ENCODE data around the gene SCRN2. TPM values are rescaled to one million over a fixed set of nuclear protein-coding genes. Genes with fewer than 3 reads are reported as not detected.

The SCRN2 gene
- total RNA-seq, 1 donor from 2014 or later, result 23.2 TPM

GRCh38 chr17:47846716-47847340 lies 5.8 kb upstream of the SCRN2 start:
- no peak for DNase-seq (ENCODE audit: low read depth in 2 of 2)

DNA sequence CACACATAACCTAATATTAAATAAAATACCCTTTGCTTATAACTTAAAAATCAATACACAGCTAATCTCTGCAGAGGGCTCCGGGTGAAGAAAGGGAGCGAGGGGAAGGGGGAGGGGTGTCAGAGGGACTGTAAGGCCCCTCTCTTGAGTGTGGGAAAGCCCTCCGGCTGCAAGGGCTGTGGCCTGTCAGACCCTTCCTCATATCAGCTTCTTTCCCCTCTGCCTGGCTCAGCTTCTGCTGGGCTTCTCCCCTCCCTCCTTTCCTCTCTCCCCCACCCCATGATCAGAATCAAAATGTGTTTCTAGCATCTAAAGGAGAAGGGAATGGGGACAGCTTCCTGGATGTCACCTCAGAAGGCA lies 4.6 kb upstream of the SCRN2 start:
- DNase-seq (ENCODE audit: low read depth in 2 of 2), result no peak

GRCh38 chr17:47844814-47845715 lies 4.0 kb upstream of the SCRN2 start:
- DNase-seq (ENCODE audit: low read depth in 2 of 2), result no peak

DNA sequence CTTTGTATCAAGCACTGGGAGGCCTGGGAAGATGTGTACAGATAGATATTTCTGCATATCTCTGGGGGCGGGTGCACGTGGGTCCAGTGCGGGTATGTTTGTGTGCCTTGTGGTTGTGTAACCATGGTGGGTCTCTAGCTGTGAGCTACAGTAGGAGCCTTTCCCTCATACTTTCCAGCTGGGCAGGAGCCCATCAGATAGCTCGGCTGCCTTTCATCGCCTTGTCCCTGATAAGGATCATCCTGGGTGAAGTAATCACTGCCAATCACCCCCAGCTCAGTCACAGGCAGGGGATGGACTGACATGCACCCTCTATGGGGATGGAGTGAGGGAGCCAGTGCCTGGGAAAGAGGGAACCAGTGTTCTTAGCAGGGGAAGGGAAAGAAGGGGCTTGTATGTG lies 3.2 kb upstream of the SCRN2 start:
- no peak for DNase-seq (ENCODE audit: low read depth in 2 of 2)

DNA sequence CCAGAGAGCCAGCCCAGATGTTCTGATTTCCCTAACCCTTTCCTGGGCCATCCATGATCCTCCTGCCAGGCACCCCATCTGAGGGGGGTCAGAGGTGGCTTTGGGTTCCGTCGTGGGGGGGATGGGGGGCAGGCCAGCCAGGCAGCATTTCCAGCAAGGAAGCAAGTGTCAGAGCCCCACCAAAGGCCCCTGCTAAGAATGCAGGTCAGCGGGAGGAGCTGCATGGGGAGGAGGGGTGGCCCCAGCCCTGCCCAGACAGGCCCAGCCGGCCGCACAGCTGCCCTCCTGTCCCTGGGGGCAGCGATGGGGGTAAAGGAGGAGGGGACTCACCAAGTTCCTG lies 2.3 kb upstream of the SCRN2 start:
- DNase-seq (ENCODE audit: low read depth in 2 of 2), result no peak

DNA sequence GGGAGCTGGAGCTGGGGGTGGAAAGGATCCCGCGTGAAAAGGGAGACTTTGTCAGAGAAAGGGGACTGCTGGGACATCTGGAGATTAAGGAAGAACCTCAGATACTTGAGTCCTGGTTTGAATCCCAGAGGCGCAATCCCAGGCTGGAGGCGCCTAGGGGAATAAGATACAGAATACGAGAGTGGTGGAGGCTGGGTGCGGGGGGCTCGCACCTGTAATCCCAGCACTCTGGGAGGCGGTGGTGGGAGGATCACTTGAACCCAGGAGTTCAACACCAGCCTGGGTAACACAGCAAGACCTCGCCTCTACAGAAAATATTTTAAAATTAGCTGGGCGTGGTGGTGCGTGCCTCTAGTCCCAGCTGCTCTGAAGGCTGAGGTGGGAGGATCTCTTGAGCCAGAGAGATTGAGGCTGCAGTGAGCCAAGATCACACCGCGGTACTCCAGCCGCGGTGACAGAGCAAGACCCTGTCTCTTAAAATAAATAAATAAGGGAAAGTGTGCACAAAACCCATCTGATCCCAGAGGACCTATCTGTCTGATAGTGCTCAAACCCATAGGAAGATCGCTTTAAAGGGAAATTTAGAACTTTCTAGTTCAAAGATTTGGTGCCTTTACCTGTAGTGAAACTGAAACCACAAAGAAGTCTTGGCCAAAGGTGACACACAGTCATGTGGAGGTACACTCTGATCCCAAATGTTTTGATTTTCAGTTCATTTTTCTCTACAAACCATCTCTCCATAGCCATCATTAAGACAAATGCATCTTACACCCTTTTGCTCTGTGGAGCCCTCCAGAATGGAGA lies 617 bp upstream of the SCRN2 start:
- no peak for DNase-seq (ENCODE audit: low read depth in 2 of 2)

- no peak for DNase-seq (ENCODE audit: low read depth in 2 of 2)
Measured at GRCh38 chr17:47840001-47840741, 902 bp downstream of the SCRN2 start.

DNA sequence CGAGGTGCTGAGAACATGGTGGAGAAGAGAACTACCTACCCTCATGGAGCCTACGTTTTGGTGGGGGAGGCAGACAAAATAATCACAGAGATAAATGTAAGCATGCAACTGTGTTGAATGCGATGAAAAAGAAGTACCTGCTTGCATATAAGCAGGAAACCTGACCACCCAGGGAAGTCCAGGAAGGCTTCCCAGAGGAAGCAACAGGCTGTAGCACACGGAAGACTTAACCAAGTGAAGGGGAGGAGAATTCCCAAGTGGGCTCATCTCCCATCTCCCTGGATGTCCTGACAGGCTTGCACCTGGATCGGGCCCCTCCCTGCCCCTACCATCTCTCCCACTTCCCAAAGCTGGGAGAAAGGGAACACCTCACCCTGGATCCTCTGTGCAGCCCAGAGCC lies 2.0 kb downstream of the SCRN2 start:
- DNase-seq (ENCODE audit: low read depth in 2 of 2), result no peak

- DNase-seq (ENCODE audit: low read depth in 2 of 2), result no peak
Measured at GRCh38 chr17:47838636-47839035, 2.4 kb downstream of the SCRN2 start.

DNA sequence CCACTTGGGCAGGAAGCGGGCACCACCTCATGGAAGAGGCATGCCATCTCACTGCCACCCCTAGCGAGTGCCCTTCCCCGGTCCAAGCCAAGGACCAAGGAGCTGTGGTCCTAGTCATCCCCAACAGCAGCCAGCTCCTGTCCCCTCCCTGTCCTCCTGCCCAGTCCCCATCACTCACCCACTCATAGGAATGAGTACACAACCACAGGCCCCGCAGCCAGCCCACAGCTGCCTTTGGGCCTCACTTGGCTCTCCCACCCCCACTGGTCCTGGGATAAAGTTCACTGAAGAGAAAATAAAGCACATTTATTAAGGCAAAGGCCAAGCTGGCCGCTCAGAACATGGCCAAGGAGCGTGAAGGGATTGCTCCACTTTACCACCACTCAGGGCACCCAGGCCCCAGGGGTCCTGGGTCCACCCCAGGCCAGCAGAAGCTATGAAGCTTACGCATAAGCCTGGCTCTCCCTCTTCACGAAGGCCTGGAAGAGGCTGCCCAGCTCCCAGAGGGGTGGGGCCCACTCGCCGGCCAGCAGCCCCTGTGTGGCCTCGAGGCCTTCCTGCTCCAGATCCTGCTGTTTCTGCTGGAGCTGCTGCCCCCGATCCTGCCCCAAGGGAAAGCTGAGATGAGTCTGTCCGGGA lies 3.6 kb downstream of the SCRN2 start:
- no peak for DNase-seq (ENCODE audit: low read depth in 2 of 2)

GRCh38 chr17:47836601-47837000 lies 4.5 kb downstream of the SCRN2 start:
- DNase-seq (ENCODE audit: low read depth in 2 of 2), result no peak

DNA sequence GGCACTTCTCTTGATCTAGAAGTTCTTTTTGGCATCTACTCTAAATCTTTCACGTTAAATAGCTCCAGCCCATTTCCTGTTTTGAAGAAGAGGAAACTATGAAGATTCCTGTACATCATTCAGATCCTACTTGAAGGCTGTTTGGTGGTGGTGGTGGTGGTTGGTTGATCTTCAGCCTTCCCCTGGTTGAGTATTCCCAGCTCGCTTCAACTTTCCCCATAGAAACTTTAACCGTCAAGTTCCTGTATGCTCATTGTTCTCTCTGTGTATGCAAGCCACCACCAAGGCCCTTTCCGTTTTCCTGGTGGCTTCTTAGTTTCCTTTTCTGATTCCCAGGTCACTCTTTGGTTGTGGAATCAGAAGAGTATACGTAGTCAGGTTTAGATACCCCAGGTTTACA lies 6.3 kb downstream of the SCRN2 start:
- peak; percentile 17 to 63 for DNase-seq (ENCODE audit: low read depth in 2 of 2)

DNA sequence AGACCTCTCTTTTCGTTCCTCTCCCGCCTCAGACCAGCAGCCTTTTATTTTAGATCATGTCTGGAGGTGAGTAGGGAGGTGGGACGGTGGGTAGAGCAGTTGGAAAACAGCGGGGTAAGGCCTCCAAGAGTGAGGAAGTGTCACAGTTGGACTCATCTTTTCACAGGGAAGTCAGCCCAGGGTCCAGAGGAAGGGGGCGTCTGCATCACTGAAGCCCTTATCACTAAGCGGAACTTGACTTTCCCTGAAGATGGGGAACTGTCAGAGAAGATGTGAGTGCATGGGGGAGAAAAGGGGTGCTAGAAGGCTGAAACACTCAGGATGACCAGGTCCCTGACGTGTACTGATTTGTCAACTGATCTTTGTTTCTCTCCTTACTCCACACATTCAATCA lies 9.1 kb downstream of the SCRN2 start:
- no peak for DNase-seq (ENCODE audit: low read depth in 2 of 2)

DNA sequence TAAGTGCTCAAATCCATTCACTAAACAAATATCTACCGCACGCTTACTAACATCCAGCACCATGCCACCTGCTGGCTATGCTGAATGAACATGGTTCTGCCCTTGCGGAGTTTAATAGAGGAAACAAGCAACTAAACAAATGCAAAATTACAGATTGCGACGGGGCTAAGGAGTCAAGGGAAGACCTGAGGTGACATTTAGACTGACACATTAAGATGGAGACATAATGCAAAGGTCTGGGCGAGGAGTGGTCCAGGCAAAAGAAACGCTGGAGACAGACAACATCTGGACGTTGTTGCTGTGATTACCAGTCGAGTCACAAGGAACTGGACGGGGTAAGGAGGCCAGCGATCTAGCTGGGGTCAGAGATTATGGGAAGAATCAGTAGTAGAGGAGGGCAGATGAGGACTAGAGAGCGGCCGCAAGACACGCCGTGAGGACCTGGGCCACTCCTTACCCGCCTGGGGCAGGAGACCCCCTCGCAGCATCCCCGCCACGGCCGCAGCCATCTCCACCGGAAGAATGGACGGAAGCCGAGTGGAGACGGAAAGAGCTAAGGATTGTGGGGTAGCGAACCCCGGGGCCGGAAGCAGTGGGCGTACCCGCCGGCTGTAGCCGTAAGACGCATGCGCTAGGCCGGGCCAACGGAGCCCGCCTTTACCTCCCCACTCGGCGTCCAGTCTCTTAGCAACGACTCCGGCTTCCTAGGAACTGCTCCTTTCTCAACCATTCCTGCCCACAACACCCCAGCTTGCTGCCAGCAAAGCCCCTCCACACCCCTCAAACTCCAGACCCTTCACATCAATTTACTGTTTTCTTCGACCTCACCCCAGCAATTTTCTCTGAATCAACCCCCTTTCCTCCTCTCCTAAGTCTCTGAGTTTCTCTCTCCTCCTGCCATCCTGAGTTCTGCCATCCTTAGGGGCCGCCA lies 9.8 kb downstream of the SCRN2 start, which contains the start of the genes LRRC46 and MRPL10:
TSS of gene LRRC46 (plus strand) at position 668 of the 931 bp plus-strand sequence. CDS start 320 bp downstream, outside the sequence.
TSS of gene MRPL10 (minus strand) at position 539 of the 931 bp plus-strand sequence. CDS start at position 509, 30 bp downstream.
- DNase-seq (ENCODE audit: low read depth in 2 of 2), result peak; percentile 93 to 94

- DNase-seq (ENCODE audit: low read depth in 2 of 2), result no peak
Measured at GRCh38 chr17:47830396-47831002, 10.6 kb downstream of the SCRN2 start.

DNA sequence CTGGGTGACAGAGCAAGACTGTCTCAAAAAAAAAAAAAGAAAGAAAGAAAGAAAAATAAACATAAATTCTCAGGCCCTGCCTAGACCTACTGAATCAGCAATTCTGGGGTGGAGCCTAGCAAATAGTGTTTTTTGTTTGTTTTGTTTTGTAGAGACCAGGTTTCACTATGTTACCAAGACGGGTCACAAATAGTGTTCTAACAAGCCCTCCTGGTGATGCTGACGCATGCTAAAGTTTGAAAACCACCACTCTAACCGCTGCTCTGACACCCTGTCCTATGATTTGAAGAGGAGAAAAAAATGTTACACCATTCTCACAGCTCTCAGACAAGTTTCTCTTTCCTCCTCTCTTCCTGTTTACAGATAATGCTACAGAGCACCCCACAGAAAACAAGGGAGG lies 11.2 kb downstream of the SCRN2 start:
- DNase-seq (ENCODE audit: low read depth in 2 of 2), result no peak

GRCh38 chr17:47823519-47823918 lies 17.6 kb downstream of the SCRN2 start:
- DNase-seq (ENCODE audit: low read depth in 2 of 2), result no peak

- no peak for DNase-seq (ENCODE audit: low read depth in 2 of 2)
Measured at GRCh38 chr17:47822785-47823184, 18.3 kb downstream of the SCRN2 start.
